Fibroblast of skin of left quadriceps (primary cell): ENCODE measurements around the gene RENBP.
"Not testable (repeated sequence)": the region's sequence is repeated elsewhere in the genome, so short reads cannot be mapped to it uniquely, and the experiment has no call there.

ENCODE experiments used
- DNase-seq, 2 experiments: peaks; one replicate each; pipeline ENCODE4 v3.0.0-alpha.2; 2013; ENCODE audit warnings: low read depth in 2 of 2

Gene RENBP

DNA sequence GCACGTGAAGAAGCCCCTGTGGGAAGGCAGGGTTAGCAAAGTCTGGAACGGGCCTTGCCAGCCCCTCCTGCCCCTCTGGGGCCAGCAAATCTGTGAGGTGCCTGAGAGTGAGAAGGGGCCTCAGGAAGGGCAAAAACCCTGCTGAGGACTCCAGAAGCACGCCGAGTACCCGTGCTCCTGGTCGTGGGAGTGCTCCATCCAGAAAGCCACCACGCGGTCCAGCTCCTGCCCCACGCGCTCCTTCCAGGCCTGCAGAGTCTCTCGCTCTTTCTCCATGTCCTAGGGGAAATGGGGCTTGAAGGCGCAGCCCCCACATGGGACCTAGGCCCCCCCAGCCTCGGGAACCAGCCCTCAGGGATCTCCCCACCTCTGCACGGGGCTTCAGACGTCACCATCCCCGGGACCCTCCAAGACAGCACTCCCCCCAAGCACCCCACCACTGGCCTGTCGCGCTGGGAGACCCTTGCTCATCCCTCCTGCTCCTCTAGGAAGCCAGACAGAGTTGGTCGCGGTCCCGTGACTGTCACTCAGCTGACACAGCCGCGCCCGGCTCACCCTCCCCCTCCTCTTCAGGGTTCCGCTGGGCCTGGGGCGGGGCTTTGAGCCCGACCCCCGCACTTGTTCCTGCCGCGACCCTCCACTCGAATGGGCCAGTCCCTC, at the start of gene RENBP:
Gene RENBP, minus strand, starts transcription at position 504 of the 660 bp plus-strand sequence. Its CDS starts 33 bp downstream, at position 471.
- DNase-seq, result no peak

DNA sequence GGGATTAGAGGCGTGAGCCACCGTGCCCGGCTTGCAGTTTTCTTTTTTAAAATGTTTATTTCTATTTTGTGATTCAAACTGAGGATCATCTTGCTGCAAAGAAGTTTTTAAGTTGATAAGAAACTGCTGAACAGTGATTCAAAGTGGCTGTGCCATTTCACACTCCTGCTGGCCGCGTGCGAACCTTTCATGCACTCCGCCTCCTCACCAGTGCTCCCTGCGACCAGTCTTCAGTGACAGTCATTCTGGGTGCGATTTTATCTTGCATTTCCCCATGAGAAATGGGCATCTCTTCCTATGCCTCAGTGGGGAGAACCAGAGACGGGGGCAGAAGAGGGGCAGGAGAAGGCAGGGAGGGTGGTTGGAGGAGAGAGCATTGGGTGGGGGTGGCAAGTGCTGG, 49.5 kb upstream of the RENBP start:
- DNase-seq, result no peak

GRCh38 chrX:153993079-153993478, 48.6 kb upstream of the RENBP start:
- DNase-seq, result no peak

- DNase-seq, result no peak
Measured at GRCh38 chrX:153992180-153992579, 47.7 kb upstream of the RENBP start.

DNA sequence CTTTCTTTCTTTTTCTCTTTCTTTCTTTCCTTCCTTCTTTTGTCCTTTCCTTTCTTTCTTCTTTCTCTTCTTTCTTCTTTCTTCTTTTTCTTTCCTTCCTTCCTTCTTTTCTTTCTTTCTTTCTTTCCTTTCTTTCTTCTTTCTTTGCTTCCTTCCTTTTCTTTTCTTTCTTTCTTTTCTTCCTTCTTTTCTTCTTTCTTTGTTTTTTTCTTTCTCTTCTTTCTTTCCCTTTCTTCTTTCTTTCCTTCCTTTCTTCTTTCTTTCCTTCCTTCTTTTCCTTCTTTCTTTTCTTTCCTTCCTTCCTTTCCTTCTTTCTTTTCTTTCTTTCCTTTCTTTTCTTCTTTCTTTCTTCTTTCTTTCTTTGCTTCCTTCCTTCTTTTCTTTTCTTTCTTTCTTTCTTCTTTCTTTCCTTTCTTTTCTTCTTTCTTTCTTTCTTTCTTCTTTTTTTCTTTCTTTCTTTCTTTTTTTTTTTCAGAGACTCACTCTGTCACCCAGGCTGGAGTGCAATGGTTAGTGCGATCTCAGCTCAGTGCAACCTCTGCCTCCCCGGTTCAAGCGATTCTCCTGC, 46.7 kb upstream of the RENBP start:
- DNase-seq, result no peak

DNA sequence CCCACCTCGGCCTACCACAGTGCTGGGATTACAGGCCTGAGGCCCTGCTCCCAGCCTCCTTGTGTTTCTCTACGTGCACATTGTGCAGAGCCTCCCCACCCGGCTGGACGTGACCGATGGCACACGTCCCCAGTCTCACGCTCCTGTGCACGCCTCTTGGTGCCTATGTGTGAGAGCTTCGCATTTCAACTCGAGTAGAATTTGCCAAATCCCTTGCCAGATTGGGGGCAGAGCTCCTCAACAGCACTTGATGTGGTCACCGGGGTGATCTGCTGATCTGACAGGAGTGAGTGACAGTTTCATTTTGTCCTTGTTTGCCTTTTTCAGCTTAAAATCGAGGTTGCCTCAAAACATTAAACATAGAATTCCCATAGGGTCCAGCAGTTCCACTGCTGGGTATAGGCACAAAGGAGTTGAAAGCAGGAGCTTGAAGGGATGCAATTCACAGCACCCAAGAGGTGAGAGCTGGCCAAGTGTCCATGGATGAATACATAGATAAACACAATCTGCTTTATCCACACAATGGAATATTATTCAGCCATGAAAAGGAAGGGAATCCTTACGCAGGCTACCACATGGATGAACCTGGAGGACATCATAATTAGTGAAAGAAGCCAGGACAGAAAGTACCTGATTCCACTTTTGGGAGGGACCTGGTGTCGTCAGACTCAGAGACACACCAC, 45.7 kb upstream of the RENBP start:
- no peak for DNase-seq

GRCh38 chrX:153988493-153988892, 44.0 kb upstream of the RENBP start:
- DNase-seq, result no peak

- no peak for DNase-seq
Measured at GRCh38 chrX:153984351-153985178, 40.1 kb upstream of the RENBP start.

GRCh38 chrX:153983321-153983801, 38.9 kb upstream of the RENBP start:
- DNase-seq, result no peak

DNA sequence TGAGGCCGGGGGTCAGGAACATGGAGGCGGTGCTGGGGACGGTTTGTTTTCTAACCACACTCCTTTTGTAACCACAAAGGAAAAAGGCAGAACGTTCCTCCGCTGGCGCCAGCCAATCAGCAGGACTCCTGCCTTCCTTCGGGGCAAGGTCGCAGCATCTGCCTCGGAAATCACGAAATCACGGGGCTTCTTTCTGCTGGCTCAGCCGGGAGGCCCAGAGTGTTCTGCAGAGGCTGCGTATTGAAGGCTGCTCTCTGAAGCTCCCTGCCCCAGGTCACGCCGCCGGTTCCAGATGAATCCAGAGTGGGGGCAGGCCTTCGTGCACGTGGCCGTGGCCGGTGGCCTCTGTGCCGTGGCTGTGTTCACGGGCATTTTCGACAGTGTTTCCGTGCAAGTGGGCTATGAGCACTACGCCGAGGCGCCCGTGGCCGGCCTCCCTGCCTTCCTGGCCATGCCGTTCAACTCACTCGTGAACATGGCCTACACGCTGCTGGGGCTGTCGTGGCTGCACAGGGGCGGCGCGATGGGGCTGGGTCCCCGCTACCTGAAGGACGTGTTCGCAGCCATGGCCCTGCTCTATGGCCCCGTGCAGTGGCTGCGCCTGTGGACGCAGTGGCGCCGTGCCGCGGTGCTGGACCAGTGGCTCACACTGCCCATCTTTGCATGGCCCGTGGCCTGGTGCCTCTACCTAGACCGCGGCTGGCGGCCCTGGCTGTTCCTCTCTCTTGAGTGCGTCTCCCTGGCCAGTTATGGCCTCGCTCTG, 37.5 kb upstream of the RENBP start:
- no peak for DNase-seq

GRCh38 chrX:153981231-153981630, 36.8 kb upstream of the RENBP start:
- no peak for DNase-seq

DNA sequence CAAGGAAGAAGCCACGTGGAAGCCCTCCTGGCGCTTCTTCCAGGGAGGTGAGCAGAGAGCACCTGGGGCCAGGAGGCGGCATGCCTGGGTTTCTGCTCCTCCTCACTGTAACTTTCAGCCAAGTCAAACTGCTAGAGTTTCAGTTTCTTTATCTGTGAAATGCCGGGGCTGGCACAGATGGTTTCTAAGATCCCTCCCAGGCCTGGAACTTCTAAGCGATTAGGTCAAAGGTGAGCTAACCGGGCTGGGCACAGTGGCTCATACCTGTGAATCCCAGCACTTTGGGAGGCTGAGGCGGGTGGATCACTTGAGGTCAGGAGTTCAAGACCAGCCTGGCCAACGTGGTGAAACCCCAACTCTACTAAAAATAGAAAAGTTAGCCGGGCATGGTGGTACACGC, 36.0 kb upstream of the RENBP start:
- DNase-seq, result not testable (repeated sequence)

GRCh38 chrX:153974726-153975286, 30.4 kb upstream of the RENBP start:
- no peak for DNase-seq

- no peak for DNase-seq
Measured at GRCh38 chrX:153974003-153974725, 29.7 kb upstream of the RENBP start.

DNA sequence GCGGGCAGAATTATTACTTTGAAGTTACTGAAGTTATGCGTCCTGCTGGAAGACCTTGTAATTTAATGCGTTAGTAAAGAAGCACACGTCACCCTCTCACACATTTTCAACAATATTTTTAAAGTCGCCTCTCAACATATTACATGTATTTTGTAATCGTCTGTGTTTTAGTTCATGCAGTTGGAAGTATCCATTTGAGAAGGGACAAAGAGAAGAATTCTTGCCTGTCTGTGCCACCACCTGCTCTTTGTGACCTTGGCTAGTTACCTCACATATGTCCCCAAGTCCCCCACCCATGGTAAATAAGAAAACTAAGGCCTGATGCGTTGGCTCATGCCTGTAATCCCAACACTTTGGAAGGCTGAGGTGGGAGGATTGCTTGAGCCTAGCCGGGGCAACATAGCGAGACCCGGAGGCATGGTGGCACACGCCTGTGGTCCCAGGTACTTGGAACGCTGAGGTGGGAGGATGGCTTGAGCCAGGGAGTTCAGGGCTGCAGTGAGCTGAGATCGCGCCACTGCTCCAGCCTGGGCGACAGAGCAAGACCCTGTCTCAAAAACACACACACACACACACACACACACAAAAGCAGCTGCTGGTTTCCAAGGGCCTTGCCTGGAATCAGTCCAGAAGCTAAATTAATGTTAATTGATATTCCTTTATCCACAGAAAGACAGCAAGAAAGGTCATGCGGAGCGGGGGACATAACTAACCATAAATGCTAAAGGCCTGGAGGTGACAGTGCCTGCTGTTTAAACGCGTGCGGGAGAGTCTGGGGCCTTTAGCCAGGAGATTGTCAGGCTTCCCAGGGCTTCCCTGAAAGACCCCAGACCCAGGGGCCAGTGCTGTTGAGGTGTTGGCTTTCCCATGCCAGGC, 28.9 kb upstream of the RENBP start:
- DNase-seq, result no peak

GRCh38 chrX:153972368-153973126, 28.1 kb upstream of the RENBP start, which contains the start of gene TMEM187:
TMEM187 (plus strand) TSS chrX:153972754; CDS start chrX:153982063, 9,309 bp downstream.
- peak; percentile 73 to 74 for DNase-seq

- DNase-seq, result peak; percentile 83 to 85
Measured at GRCh38 chrX:153971450-153972367, 27.3 kb upstream of the RENBP start, which contains the start of gene HCFC1. HCFC1 (minus strand) TSS chrX:153971818; CDS start chrX:153970840, 978 bp downstream.
